HG02885 (cell line): ENCODE measurements around the gene LRP4.
"Not testable (repeated sequence)": the region's sequence is repeated elsewhere in the genome, so short reads cannot be mapped to it uniquely, and the experiment has no call there.

Experiments used
- ATAC-seq: cut with Tn5 transposase; IDR thresholded peaks from one replicate; pipeline ENCODE4 v1.9.1; 2021; ENCODE audit warnings: mild to moderate bottlenecking; ENCODE audit not compliant: unreplicated experiment, poor library complexity

The LRP4 gene

GRCh38 chr11:46918083-46918787, at the start of gene LRP4:
Gene LRP4, minus strand, starts transcription at chr11:46918550. Its CDS starts 171 bp downstream, at chr11:46918379.
- peak; percentile 67 for ATAC-seq

GRCh38 chr11:46967962-46968361, 49.6 kb upstream of the LRP4 start:
- no peak for ATAC-seq

GRCh38 chr11:46966773-46967172, 48.4 kb upstream of the LRP4 start:
- no peak for ATAC-seq

GRCh38 chr11:46963844-46964243, 45.5 kb upstream of the LRP4 start:
- ATAC-seq: no peak

- ATAC-seq: not testable (repeated sequence)
These were observed 43.5 kb upstream of the LRP4 start for GRCh38 chr11:46961886-46962285.

GRCh38 chr11:46961041-46961440, 42.7 kb upstream of the LRP4 start:
- no peak for ATAC-seq

- ATAC-seq: no peak
These were observed 40.4 kb upstream of the LRP4 start for GRCh38 chr11:46958777-46959176.

GRCh38 chr11:46953093-46953492, 34.7 kb upstream of the LRP4 start:
- no peak for ATAC-seq

GRCh38 chr11:46952553-46952952, 34.2 kb upstream of the LRP4 start:
- ATAC-seq: no peak

GRCh38 chr11:46951864-46952263, 33.5 kb upstream of the LRP4 start:
- no peak for ATAC-seq

- ATAC-seq: no peak
These were observed 30.9 kb upstream of the LRP4 start for GRCh38 chr11:46949297-46949696.

- no peak for ATAC-seq
These were observed 30.2 kb upstream of the LRP4 start for GRCh38 chr11:46948378-46949131.

- ATAC-seq: no peak
These were observed 29.2 kb upstream of the LRP4 start for GRCh38 chr11:46947399-46948077.

GRCh38 chr11:46944356-46945075, 26.2 kb upstream of the LRP4 start:
- ATAC-seq: no peak

- ATAC-seq: no peak
These were observed 23.8 kb upstream of the LRP4 start for GRCh38 chr11:46942172-46942571.

- peak; percentile 94 for ATAC-seq
These were observed 18.1 kb upstream of the LRP4 start, which contains the start of gene CSTPP1 for GRCh38 chr11:46936138-46937110. Gene CSTPP1, plus strand, starts transcription at chr11:46936761. Its CDS starts 45 bp downstream, at chr11:46936806.

- ATAC-seq: no peak
These were observed 11.7 kb upstream of the LRP4 start for GRCh38 chr11:46930089-46930488.

- not testable (repeated sequence) for ATAC-seq
These were observed 10.4 kb upstream of the LRP4 start for GRCh38 chr11:46928701-46929100.

GRCh38 chr11:46927928-46928327, 9.6 kb upstream of the LRP4 start:
- not testable (repeated sequence) for ATAC-seq
